Measurements from ENCODE around the gene DDX19B. TPM values are rescaled to one million over a fixed set of nuclear protein-coding genes. Genes with fewer than 3 reads are reported as not detected.
"Not testable (repeated sequence)": the region's sequence is repeated elsewhere in the genome, so short reads cannot be mapped to it uniquely, and the experiment has no call there.

DDX19B gene
- polyA plus RNA-seq, 4 donors: 35.6 to 43.6 (median 39.1) TPM

- no peak for DNase-seq (ENCODE audit: low read depth in 4 of 4, low spot score in 3 of 4)
Measured at GRCh38 chr16:70276392-70276791, 22.6 kb upstream of the DDX19B start.

DNA sequence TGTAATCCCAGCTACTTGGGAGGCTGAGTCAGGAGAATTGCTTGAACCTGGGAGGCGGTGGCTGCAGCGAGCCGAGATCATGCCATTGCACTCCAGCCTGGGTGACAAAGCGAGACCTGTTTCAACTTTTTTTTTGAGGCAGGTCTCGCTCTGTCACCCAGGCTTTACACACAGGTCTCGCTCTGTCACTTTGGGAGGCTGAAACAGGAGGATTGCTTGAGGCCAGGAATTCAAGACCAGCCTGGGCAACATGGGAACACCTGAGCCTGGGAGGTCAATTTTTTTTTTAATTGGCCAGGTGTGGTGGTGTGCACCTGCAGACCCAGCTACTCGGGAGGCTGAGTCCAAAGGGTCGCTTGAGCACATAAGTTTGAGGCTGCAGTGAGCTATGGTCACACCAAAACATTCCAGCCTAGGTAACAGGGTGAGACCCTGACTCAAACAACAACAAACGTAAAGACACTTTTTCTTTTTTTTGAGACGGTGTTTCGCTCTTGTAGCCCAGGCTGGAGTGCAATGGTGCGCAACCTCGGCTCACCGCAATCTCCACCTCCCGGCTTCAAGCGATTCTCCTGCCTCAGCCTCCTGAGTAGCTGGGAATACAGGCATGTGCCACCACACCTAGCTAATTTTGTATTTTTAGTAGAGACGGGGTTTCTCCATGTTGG lies 11.5 kb upstream of the DDX19B start:
- not testable (repeated sequence) for DNase-seq (ENCODE audit: low read depth in 4 of 4, low spot score in 3 of 4)

DNA sequence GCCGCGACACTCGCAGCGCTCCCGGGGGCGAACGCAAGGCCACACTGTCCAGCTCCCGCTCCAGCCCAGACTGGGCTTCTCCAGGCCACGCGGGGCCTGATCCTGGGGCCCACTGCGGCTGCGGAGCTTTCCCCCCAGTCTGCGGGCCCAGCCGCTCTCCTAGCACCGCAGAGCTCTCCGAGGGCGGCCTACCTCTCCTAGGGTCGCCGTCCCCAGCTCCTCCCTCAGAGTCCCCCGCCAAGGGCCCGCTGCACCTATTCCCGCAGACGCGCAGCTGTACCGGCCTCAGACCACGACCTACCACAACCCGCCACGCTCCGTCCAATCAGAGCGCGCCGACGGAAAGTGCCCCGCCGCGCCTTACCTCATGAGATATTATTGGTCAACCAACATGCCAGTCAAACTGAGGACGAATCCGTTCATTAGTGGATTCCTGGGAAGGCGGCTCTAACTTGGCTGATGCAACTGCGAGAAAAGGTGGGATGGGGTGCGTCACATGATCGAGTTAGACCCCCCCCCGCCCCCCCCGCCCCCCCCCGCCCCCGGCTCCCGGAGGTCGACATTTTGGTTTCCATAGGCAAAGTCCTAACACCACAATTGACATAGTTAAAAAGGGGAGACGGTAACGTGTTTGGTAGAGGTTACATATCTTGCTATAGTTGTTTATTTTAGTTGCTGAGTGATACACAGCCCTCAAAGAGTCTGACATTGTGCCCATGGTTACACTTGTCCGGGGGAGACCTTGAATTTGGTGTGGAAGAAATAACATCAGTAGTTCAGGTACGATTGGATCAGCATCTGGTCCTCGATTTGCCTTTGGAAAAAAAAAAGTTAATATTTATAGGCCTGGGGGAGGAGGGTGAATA lies 9.5 kb upstream of the DDX19B start, which contains the start of gene AARS1:
TSS of gene AARS1 (minus strand) at position 278 of the 866 bp plus-strand sequence. CDS start 6,743 bp downstream, outside the sequence.
- peak; percentile 98 to 100 (median 100) for DNase-seq (ENCODE audit: low read depth in 4 of 4, low spot score in 3 of 4)

DNA sequence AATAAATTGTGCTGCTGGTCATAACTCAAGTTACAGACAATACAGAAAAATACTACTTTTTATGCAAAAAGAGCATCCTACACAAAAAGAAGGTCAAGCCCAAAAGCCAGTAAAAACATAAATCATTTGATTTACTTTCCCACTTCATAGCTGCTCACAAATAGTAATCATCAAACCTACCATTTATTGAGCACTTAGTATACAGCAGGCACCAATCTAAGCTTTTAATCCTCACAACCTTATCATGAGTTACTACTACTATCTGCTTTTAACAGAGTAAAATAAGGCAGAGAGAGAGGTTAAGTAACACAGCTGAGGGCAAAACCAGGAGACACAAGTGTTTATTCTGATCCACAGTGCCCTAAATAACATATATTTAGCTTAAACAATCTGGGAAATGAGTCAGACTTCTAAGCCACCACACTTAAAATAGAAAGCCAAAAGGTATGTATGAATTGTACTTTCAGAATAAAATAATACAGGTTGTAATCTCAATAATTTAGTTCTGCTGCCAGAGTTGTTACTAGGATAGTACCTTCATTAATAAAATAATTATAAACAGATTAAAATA lies 8.0 kb upstream of the DDX19B start:
- DNase-seq (ENCODE audit: low read depth in 4 of 4, low spot score in 3 of 4): no peak

- not testable (repeated sequence) for DNase-seq (ENCODE audit: low read depth in 4 of 4, low spot score in 3 of 4)
Measured at GRCh38 chr16:70292148-70292547, 6.8 kb upstream of the DDX19B start.

GRCh38 chr16:70294385-70295025 lies 4.5 kb upstream of the DDX19B start:
- DNase-seq (ENCODE audit: low read depth in 4 of 4, low spot score in 3 of 4): no peak

- no peak for DNase-seq (ENCODE audit: low read depth in 4 of 4, low spot score in 3 of 4)
Measured at GRCh38 chr16:70295634-70296033, 3.4 kb upstream of the DDX19B start.

DNA sequence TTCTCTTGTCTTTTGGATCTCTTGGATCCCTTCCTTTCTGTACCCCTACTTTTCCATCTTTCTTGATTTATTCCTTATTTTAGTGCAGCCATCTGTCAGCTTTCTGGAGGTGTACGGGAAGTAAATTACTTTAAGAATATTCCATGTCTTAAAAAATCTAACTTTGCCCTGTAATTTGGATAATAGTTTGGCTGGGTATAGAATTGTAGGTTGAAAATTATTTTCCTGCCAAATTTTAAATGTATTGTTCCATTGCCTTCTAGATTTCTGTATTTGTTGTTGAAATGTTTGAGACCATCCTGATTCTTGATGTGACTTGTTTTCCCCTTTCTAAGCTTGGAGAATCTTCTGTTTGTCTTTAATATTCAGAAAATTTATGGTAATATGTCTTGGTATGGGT lies 2.1 kb downstream of the DDX19B start:
- no peak for DNase-seq (ENCODE audit: low read depth in 4 of 4, low spot score in 3 of 4)

- DNase-seq (ENCODE audit: low read depth in 4 of 4, low spot score in 3 of 4): no peak
Measured at GRCh38 chr16:70302745-70303144, 3.8 kb downstream of the DDX19B start.

DNA sequence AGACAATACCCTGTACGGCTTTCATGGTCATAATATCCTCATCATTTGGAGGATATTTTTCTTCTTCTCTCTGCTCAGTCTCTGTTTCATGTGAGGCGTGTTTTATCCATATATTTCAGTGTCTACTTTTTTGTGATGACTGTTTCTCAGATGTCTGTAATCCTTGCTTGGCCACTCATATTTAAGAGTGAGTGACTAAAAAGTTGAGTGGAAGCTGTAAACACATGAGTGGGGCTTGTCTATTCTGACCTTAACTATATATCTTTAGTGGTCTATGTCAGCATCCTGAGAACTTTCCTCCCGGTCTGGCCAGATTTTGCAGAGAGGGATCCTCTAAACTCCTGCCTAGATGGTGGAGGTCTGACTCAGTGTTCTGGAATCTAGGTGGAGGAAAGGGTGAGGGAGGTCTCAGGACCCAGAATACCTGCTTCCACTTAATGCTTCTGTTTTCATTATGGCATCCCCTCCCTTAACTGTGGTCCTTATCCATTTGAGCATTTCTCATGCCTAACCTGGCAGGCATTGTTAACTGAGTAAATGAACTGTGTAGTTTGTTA lies 6.0 kb downstream of the DDX19B start:
- DNase-seq (ENCODE audit: low read depth in 4 of 4, low spot score in 3 of 4): no peak

DNA sequence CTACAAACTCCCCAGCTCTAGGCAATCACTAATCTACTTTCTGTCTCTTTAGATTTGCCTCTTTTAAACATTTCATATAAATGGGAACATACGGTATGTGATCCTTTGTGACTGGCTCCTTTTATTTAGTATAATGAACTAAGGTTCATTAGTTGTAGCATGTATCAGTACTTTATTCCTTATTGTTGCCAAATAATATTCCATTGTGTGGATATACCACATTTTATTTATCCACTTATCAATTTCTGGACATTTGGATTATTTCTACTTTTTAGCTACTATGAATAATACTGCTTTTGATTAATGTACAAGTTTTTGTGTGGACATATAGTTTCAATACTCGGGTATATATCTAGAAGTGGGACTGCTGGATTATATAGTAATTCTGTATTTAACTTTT lies 7.9 kb downstream of the DDX19B start:
- no peak for DNase-seq (ENCODE audit: low read depth in 4 of 4, low spot score in 3 of 4)

DNA sequence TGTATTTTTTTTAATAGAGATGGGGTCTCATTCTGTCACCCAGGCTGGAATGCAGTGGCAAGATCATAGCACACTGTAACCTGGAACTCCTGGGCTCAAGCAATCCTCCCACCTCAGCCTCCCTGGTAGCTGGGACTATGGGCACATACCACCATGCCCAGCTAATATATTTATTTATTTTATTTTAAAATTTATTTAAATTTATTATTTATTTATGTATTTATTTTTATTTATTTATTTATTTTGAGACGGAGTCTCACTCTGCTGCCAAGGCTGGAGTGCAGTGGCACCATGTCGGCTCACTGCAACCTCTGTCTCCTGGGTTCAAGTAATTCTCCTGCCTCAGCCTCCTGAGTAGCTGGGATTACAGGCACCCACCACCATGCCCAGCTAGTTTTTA lies 8.7 kb downstream of the DDX19B start:
- not testable (repeated sequence) for DNase-seq (ENCODE audit: low read depth in 4 of 4, low spot score in 3 of 4)

DNA sequence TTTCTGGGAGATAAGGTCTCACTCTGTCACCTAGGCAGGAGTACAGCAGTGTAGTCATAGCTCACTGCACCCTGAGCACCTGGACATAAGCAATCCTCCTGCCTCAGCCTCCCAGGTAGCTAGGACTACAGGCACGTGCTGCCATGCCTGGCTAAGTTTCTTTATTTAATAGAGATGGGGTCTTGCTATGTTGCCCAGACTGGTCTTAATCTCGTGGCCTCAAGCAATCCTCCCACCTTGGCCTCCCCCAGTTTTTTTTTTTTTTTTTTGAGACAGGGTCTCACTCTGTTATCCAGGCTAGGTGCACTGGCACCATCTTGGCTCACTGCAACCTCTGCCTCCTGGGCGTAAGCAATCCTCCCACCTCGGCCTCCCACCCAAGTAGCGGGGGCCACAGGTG lies 21.1 kb downstream of the DDX19B start:
- no peak for DNase-seq (ENCODE audit: low read depth in 4 of 4, low spot score in 3 of 4)

- DNase-seq (ENCODE audit: low read depth in 4 of 4, low spot score in 3 of 4): no peak
Measured at GRCh38 chr16:70324998-70325747, 26.2 kb downstream of the DDX19B start.

DNA sequence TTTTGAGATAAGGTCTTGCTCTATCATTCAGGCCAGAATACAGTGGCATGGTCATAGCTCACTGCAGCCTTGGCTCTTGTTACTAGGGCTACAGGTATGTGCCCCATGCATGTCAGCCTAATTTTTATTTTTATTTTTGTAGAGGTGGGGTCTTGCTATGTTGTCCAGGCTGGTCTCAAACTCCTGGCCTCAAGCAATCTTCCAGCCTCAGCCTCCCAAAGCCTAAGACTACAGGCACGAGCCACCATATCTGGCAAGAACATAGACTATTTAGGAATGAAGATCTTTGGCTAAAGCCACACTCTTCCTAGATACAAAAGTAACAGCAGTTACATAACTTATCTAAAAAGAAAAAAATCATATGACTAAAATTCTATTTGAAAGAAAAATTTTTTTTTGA lies 32.1 kb downstream of the DDX19B start:
- no peak for DNase-seq (ENCODE audit: low read depth in 4 of 4, low spot score in 3 of 4)

DNA sequence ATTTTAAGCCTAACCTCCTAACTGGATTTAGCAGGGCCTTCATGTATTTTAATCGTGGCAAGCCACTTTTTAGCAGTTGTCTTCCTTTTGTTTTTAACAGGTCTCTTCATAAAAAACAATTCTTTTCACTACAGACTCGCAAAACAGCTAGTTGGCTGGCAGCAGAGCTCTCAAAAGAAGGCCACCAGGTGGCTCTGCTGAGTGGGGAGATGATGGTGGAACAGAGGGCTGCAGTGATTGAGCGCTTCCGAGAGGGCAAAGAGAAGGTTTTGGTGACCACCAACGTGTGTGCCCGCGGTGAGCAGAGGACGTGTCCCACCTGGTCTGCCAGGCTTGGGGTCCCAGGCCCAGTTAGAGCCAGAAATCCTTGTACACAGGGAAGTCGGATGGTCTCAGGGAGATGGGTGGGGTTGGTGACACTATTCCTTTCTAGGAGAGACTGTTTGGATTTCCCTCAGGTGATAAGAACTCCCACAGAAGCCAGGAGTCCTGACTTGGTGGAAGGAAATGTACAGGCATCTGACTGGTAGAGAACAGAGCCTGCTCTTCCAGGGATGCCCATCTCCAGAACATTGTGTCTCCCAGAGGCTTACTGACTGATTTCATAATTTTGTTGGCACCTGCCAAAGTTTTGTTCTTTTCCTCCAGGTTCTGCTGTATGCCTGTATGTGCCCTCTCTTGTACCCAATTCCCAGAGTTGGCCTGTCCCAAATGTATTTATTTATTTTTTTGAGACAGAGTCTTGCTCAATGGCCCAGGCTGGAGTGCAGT lies 32.8 kb downstream of the DDX19B start:
- no peak for DNase-seq (ENCODE audit: low read depth in 4 of 4, low spot score in 3 of 4)

DNA sequence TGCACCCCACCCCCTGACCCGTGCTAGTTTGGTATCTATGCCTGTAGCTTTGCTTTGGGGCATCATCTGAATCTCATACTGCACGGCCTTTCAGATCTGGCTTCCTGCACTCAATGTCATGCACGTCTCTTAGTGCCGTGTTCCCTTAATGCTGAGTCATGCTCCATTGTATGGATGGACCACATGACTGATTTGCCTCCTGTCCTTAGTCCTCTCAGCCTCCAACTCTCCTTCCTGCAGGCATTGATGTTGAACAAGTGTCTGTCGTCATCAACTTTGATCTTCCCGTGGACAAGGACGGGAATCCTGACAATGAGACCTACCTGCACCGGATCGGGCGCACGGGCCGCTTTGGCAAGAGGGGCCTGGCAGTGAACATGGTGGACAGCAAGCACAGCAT lies 33.7 kb downstream of the DDX19B start:
- not testable (repeated sequence) for DNase-seq (ENCODE audit: low read depth in 4 of 4, low spot score in 3 of 4)

DNA sequence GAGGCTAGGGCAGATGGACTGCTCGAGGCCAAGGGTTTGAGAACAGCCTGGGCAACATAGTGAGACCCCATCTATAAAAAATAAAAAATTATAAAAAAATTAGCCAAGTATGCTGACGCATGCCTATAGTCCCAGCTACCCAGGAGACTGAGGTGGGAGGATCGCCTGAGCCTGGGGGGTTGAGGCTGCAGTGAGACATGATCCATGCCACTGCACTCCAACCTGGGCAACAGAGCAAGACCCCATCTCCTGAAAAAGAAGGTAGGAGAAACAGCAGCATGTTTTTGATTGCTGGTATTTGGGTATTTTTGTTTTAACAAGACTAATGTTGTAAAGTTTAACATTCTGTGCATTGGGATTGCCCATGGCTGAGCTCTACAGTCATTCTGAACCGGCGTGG lies 38.8 kb downstream of the DDX19B start:
- no peak for DNase-seq (ENCODE audit: low read depth in 4 of 4, low spot score in 3 of 4)

DNA sequence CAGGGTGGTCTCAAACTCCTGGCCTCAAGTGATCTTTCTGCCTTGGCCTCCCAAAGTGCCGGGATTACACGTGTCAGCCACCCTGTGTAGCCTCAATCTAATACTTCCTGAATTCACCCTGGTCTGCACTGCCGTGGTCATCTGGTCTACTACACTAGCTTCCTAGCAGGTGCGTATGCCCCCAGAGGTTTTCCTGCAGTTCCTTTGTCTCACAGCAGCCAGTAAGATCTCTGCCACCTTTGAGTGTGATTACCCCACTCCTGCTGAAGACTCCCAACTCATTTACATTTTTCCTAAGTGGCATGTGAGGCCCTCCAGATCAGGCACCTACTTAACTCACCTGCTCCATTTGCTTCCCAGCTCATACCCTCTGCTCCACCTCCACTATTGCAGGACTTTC lies 42.6 kb downstream of the DDX19B start:
- DNase-seq (ENCODE audit: low read depth in 4 of 4, low spot score in 3 of 4): no peak

Measured in right renal pelvis (tissue), 4 donors.